NCI-H146 (cell line): Measurements from ENCODE around the gene RAB10.
A peak's percentile ranks its signal among the peaks of the same experiment; 100 is the strongest.
"Not testable (repeated sequence)": the region's sequence is repeated elsewhere in the genome, so short reads cannot be mapped to it uniquely, and the experiment has no call there.

Experiments
- DNase-seq: peaks from one replicate; lab custom pipeline; 2025; lab: John Stamatoyannopoulos, UW

Gene RAB10

DNA sequence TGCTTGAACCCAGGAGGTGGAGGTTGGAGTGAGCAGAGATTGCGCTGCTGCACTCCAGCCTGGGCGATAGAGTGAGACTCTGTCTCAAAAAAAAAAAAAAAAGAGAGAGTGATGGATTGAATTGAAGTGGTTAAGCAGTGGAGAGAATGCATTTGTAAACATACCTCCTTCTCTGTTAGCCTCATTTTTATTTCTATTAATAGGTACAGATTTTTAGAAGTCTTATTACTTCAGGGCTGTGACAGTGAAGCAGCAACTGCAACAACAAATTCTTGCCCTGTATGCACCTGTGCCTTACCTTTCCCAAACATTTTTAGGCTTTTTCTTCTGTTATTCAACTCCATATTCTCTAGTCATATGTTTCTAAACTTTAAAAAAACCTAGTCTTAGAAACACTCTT is 55.5 kb downstream of the RAB10 start:
- DNase-seq = no peak

DNA sequence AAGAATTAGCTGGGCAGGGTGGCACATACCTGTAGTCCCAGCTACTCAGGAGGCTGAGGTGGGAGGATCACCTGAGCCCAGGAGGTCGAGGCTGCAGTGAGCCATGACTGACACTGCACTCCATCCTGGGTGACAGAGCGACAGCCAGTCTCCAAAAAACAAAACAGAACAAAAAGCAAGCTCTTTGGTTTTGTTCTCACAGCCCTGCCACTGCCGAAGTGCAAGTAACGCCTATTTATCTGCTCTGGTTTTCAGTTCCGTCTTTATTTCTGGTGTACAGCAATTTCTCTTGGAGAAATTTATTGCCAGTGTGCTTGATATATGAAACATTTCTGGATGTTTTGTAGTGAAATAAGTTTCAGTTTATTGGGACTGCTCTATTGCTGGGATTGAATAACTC is 61.9 kb downstream of the RAB10 start:
- DNase-seq = no peak

DNA sequence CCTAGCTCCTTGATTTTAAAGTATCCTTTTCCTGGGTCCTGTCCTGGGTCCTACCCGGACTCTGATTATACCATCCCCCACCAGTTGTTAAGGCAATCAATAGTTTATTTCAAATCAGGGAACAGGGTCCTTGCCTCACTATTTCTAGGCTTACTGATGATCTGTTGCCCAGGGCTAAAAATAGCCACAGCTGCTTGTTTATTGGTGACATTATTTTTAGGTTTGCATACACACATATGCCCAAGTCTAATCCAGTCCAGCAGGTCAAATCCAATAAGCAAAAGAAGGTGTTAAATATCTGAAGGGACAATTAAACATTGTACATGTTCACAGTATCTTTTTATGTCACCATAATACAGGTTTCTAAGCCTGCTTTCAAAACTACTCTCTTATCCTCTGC is 66.0 kb downstream of the RAB10 start:
- no peak for DNase-seq

DNA sequence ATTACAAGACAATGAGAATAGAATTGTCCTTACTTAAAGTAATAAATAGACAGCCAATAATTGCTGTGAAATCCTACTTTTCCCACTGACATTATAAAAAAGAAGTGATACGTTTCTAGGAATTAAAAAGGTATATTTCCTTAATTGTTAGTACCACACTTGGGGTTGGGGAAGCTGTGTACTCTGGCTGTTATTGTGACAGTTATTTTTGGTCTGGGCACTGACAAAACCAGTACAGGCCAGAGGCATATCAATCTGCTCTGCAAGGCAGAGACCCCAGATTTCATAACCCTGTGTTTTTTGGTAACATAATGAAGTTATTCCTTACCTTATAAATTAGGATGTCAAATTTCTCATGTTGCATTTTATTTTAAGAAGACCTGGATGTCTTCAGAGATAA is 66.5 kb downstream of the RAB10 start:
- DNase-seq = no peak

DNA sequence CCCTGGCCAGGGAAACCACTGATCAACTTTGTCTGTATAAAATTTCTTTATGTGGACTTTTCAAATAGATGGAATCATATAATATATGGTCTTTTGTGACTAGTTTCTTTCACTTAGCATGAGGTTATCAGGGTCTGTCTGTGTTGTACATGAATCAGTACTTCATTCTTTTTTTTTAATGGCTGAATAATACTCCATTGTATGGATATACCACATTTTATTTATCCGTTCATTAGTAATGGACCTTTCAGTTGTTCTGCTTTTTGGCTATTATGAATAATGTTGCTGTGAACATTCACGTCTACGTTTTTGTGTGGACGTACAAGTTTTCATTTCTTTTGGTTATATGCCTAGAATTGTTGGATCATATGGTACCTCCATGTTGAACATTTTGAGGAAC is 69.9 kb downstream of the RAB10 start:
- DNase-seq = no peak

DNA sequence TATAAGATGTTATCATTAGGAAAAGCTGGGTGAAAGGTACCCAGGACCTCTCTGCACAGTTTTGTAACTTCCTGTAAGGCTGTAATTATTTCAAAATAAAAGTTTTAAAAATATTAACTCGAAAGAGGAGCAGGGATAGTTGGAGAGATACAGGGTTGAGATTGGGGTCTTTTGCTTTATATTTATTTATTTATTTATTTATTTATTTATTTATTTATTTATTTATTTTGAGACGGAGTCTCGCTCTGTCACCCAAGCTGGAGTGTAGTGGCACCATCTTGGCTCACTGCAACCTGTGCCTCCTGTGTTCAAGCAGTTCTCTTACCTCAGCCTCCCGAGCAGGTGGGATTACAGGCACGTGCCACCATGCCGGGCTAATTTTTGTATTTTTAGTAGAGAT is 74.8 kb downstream of the RAB10 start:
- DNase-seq = not testable (repeated sequence)

DNA sequence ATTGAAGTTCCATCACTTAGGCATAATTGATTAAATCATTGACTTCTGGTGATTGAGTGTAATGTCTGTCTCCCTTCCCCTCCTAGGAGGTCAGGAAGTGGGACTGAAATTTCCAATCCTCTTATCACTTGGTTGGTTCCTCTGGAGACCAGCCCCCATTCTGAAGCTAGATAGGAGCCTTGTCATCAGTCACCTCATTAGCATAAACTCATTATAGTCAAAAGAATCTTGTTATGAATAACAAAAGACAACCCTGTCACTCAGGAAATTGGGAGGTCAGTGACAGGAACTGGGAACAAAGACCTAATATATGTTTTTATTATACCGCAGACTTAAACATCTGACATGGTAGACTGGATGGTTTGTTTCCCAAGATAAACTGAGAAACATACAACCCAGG is 78.3 kb downstream of the RAB10 start:
- no peak for DNase-seq

DNA sequence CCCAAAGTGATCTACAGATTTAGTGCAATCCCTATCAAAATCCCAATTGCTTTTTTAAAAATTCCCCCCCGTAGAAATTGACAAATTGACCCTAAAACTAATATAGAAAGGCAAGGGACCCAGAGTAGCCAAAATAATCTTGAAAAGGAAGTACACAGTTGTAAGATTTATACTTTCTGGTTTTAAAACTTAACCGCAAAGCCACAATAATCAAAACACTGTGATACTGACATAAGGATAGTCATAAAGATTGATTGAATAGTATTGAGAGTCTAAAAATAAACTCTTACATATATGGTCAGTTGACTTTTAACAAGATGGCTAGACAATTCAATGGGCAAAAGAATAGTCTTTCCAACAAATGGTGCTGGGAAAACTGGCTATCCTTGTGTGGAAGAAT is 80.3 kb downstream of the RAB10 start:
- DNase-seq = no peak

DNA sequence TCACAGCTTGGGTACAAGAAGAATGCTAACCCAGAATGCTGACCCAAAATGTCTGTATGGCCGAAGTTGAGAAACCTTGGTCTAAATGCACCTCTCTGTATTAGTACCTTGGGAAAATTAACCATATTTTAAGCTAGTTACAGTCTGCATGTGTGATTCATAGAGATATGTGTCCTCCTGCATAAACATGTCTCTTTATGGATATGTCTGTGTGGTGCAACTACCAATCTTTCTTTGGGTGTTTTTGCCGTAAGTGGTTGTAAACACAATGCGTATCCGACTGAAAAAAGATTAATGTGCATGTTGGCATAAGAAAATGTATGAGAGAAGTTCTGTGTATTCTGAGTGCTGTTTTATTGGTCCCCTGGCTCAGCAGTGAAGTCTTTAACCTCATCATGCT is 84.8 kb downstream of the RAB10 start:
- no peak for DNase-seq

DNA sequence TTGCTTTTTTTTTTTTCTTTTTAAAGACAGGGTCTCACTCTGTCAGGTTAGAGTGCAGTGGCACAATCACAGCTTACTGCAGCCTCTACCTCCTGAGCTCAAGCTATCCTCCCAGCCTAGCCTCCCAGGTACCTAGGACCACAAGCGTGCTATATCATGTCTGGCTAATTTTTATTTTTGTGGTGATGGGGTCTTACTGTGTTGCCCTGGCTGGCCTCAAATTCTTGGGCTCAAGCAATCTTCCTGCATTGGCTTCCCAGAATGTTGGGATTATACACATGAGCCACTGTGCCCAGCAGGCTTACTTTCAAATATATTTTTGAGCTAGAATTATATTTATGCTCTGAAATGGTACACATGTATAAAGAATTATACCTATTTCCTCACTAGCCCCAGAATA is 85.6 kb downstream of the RAB10 start:
- no peak for DNase-seq

DNA sequence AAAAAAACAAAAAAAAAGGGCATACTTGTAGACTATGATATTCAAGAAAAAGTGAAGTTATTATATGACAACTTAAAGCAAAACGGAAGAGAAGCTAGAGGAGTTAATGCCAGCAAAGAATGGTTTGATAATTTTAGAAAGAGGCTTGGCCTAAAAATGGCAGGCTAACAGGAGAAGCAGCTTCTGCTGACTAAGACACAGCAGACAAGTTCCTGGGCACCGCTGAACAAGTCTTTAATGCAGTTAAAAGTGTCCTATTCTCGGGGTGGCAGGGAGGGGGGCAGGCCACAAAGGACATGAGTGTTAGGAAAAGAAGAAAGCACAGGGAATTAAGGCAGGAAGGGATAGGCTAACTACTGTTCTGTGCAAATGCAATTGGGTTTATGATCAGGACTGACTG is 88.7 kb downstream of the RAB10 start:
- DNase-seq = no peak

DNA sequence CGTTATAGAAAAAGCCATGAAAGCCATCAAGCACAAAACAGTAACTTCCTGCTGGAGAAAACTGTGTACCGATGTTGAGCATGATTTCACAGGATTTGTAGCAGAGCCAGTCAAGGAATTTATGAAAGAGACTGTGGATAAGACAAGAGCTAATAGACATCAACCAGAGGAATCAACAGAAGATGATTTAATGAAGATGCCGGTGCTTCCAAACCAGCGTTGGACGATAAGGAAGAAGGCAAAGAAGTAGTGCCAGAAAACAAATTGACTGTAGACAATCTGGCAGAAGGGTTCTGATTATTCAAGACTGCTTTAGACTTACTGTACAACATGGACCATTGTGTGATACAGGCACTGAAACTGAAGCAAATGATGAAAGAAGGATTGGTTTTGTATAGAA is 89.5 kb downstream of the RAB10 start:
- no peak for DNase-seq

DNA sequence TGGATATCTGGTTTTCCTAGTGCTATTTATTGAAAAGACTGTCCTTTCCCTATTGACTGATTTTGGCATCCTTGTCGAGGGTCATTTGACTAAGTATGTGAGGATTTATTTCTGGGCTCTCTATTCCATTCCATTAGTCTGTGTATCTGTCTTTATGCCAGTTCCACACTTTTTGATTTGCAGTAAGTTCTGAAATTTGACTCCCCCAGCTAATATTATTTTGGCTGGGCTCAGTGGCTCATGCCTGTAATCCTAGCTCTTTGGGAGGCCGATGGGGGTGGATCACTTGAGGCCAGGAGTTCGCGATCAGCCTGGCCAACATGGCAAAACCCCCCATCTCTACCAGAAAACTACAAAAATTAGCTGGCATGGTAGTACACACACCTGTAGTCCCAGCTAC is 92.2 kb downstream of the RAB10 start:
- DNase-seq = no peak

DNA sequence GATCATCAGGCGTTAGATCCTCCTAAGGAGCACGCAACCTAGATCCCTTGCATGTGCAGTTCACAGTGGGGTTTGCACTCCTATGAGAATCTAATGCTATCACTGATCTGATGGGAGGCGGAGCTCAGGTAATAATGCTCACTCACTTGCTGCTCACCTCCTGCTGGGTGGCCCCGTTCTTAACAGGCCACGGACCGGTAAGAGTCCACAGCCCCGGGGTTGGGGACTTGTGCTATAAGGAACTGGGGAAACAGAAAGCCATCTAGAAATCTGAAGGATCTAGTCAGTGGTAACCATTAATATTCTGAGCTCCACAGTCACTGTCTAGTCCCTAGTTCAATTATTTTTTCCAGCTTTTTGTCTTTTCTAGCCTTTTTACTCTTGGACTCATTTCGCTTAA is 94.3 kb downstream of the RAB10 start:
- no peak for DNase-seq

DNA sequence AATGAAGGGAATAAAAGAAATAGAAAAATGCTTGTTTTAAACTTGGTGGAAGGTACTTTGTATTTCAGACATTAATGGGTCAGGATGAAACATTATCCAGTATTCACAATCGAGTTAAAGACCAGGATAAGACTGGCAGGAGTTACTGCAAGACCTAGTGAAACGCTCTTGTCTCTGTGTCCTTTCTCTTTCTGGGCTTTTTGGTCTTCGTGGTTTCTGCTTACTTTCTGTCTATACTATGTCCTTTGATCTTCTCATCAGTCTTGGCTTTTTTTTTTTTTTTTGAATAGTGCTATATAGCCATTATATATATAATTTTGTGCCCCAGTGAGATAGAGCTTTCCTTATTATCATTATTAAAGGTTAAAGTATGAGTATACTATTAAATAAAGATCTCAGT is 96.9 kb downstream of the RAB10 start:
- no peak for DNase-seq

DNA sequence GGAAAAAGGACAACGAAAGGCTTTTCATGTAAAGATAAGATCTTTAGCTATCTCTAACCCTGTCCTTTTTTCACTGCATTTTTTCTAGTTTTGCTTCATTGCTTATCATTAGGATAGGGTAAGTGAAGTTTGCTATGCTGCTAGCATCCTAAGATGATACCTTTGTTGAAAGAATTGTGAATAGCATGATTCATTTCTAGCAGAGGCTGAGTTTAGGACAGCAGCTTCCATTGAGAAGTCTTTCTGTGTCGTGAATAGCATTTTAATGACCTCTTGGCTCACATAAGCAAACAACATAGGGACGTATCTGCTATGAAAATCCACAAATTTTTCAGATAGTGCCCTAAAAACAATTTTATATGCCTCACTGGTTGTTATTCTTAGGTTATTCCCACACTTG is 102.6 kb downstream of the RAB10 start:
- DNase-seq = no peak

DNA sequence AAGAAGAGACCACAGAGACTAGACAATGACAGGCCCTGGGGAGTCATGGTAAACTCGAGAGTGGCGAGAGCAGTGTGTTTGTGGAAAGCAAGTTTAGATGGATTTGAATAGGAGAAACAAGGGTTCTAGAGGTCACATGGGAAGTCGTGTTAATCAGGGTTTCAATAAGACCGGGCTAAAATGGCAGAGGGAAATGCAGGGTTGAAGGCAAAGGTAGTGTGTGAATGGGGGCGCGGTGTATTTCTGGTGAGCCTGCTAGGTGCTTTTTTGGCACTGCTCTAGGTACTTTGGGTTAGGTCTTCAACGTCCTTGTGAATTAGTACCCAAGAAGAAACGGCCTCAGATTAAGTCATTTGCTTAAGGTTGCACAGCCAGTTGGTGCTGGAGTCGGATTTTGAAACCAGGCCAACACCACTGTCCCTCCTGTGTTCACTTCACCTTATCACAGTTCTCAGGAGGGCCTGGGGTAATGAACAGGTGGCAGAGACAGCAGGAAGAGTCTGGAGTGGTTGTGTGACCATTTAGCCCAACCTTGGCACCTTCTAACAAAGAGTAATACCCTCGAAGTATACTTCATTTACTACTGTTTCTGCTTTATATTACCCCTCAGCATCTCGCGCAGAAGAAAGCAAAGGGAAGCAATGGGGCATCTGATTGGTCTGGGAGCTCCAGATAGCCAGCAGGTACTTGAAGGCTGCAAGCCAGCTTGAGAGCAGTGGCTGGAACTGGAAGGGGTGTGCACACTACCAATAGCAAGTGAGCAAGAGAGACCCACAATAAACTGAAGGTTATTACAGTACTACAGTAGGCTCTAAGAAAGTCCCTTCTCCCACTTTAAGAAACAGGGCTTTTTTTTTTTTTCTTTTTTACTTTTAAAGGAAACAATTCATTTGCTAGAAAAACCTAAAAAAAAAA is 105.6 kb downstream of the RAB10 start:
- no peak for DNase-seq

DNA sequence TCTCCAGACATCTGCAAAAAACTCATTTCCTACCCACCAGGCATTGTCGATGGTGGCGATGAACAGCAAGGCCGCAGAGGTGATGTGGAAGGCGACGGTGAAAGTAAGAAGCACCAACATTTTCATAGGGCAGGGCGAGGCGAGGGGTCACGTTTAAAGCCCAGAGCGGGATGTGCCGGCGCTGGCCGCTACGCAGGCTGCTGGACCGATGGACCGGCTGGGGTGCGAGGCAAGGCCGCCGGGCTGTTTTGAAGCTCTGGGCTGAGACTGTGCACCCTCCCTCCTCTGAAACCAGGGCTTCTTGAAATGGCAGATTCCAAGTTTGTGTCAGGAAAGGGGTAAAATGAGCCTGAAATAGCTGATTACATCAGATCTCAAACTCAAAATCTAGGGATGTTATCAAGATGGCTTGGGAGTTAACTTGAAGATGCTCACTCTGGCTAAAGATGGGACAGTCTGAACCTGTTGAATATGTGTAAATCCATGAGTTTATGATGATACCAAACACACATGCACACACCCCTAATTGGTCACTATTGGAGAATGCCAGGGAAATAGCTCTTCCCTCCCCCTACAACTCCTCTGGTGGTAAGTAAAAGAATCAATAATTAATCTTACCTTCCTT is 107.4 kb downstream of the RAB10 start:
- DNase-seq = no peak

DNA sequence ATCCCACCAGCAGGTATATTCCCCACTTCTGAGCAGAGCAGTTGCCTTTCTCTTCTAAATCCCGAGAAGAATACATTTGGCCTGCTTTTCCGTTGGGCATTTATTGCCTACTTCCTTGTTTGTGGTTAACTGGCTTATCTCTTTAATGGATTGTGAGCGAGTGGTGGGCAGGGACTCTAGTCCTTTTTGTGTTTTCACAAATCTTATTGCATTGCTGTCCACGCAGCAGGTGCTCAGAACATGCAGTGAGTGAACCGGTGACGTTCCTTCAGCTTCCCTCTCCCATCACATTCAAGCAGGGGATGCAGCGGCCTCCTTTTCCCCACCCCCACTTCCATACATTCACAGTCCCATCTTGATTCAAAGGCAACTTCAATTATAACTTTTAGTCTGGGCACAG is 110.1 kb downstream of the RAB10 start:
- DNase-seq = peak; percentile 32

DNA sequence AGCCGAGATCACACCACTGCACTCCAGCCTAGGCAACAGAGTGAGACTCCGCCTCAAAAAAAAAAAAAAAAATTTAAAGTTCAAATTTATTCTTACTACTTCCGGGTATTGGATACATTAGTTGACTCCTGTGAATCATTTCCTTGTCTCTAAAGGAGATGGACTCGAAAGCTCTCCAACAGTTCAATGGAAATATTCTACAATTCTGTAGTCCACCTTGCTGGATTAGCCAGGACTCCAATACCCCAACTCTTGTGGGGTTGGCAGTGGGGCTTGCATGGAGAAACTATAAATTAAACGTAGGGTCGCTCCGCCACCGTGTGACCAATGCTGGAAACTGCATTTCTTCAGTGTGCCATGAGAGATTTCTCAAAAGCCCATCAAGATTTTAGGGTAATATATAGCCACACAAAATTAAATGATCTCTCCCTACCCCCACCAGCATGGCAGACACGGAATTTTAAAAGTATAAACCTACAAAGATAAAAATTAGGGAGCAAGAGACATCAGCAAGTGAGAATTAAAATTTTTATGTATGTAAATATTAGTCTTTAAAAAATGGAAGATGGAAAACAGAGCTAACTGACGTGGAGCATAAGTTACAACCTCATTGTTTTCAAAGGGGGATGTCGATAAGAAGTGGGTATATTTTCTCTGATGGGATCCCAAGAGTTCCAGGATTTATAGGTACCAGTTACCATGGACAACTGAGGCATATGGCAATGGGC is 111.2 kb downstream of the RAB10 start:
- DNase-seq = peak; percentile 48

DNA sequence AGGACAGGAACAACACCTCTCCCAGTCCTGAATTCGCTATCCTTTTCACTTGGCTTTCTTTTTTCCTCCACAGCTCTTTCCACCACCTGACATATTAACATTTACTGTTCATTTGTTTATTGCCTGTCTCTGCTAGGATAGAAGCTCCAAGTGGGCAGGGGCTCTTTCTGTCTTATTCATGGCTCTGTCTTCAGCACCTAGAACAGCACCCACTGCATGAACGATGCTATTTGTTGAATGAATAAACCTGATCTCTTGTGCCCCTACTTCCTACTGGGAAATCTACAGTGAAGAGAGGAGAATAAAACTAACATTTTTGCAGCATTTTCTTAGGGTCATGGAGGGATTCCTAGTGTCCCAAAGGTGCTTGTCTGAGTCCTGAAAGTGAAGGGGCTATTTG is 114.6 kb downstream of the RAB10 start:
- DNase-seq = no peak

DNA sequence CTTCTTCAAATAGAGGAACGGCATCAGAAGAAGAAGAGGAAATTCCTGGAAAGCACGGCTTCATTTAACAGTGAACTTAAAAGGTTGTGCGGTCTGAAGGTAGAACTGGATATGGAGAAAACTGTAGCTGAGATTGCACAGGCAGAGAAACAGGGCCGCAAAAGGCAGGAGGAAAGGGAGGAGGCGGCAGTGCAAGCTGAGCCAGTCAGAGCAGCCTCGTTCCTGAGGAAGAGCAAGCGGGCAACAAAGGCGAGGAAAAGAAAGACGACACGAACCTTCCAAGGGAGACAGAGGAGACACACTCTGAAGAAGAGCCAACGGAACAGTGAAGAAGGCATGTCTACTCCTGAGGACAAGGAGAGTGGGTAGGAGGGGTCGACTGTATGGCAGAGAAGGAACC is 116.4 kb downstream of the RAB10 start:
- no peak for DNase-seq

DNA sequence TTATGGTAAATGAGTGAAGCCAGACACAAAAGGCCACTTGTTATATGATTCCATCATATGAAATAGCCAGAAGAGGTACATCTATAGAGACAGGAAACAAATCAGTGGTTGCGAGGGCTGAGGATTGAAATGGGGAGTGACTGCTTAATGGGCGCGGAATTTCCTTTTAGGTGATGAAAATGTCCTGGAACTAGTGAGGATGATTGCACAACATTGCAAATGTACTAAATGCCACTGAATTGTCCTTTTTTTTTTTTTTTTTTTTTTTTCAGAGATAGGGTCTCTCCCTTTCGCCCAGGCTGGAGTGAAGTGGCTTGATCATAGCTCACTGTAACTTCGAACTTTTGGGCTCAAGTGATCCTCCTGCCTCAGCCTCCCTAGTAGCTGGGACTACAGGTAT is 123.7 kb downstream of the RAB10 start:
- DNase-seq = no peak
